Activated CD4-positive, alpha-beta T cell treated with anti-CD3 and anti-CD28 coated beads, Interleukin-2, amount 50 U/mL, for 48 hours (primary cell): Measurements from ENCODE around the gene ADD2.

Experiments used
- DNase-seq, 2 experiments: peaks; one replicate each; pipeline ENCODE4 v3.0.0-alpha.2; 2020

The ADD2 gene

DNA sequence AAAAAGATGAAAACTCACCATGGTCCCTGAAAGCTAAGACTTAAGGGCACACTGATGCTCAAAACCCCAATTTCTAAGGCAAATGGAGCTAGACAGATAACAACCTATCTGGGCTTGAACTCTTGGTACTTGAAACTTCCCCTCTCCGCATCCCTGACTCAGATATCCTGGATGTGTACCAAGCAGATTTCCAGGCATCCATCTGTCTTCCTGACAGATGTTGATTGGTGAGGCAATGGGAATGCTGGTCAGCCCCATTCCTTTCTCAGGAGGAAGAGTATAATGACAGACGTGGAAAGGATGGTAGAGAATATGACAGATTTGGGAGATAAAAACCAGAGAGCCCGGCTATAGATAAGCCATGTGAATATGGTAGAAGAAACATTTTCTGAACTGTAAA lies 69.2 kb downstream of the ADD2 start:
- DNase-seq: no peak

DNA sequence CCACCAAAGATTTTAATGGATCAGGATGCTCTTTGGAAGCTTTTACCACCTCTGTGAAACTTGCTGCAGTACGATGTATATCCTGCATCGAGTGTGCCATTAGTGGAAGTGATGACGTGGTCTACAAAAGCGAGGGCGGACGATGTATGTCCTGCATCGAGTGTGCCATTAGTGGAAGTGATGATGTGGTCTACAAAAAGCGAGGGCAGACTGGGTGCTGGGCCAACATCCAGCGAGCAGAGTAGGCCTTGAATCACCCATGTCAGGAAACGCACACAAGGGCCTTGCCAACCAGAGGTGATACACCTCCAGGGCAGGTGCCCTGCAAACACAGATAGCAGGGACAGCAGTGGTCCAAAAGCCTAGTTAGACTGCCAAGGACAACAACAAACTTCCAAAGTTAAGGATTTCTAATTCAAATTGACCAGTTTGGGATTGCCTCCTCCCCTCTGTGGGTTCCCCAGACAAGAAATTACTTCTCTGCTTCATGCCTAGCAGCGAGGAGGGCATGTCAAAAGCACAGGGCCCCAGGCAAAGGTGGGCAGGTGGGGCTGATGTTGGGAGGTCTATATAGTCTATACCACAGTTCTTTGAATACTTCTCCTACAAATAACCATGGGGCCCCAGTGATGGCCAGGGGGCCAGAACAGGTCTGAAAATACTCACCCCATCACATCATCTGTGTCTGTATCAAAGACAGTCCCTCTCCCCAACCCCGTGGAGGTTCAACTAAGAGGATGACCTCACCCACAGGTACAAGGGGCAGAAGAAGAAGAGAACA lies 70.2 kb downstream of the ADD2 start:
- DNase-seq: no peak

DNA sequence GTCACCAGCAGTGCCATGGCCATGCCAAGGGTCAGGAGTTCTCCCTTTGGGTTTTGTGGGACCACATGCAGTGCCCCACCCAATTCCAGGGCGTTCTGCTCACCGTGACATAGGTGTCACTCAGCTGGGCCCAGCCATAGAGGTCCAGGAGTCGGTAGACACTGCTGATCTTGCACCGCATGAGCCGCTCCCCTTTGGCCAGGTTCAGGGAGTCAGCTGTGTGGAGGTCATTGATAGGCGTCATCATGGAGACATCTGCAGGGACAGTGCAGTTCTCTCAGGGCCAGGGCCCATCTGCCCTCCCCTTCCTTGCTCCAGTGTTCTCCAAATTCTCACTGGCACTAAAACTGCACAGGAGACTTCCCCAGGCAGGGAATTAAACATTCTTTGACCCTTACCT lies 71.9 kb downstream of the ADD2 start:
- no peak for DNase-seq

DNA sequence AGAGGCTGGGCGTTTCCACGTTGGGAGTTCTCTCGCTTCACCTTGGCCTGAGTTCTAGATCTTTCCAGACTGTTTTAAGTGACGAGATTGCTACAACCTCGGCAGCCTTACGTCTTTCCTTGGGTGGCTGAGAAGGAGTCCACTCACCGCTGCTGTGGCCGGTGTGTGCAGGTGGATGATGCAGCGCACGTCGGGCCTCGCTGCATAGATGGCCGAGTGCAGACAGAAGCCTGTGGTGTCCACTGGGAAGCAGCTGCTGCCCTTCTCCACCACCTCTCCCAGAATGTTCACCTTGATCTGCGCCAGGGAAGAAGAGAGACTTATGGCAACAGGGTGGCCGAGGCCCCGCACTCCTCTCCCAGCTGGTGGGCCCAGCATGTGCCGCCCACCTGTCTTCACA lies 75.7 kb downstream of the ADD2 start:
- no peak for DNase-seq

DNA sequence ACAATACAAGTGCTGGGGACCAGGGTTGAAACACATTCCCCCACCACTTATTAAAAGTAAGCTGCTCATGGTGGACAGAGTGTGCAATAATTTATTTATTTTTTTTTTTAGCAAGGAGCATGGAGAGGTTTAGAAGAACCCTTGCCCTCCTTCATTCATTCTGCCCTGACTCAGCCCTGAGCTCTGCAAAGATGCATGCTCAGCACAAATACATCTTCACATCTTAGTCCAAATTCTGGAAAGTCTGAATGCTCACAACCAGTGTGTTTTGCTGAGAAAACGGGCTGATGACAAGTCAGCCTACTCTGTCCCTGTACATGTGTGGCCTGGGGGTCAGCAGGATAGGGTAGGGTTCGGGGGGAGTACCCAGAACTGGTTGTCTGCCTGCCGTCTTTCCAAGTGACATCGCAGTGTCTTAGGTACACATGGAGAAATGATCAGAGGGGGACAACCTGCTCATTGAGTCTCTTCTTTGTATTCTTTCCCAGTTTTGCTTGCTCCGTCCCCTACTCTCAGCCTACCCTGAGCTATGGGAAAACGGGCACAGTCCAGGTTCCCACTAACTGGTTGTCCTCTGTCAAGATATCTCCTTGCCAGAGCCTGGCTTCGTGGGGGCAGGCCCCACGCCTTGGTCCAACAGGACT lies 76.4 kb downstream of the ADD2 start:
- no peak for DNase-seq

DNA sequence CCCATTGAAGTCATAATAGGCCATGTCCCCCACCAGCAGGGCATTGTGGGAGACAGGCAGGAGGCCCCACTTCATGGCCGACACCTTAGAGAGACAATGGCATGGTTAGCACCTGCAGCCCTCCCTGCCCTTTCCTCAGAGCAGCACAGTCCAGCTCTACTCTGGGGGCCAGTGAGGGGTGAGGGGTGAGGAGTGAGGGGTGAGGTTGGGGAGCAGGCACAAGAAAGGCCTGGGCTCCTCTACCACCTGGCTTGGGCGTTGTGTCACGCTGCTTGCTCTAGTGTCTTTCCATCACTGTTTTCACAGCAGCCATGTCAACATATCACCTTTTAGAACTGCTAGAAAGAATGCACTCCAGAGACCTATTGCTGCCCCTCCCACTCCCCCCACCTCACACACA lies 77.2 kb downstream of the ADD2 start:
- DNase-seq: no peak

DNA sequence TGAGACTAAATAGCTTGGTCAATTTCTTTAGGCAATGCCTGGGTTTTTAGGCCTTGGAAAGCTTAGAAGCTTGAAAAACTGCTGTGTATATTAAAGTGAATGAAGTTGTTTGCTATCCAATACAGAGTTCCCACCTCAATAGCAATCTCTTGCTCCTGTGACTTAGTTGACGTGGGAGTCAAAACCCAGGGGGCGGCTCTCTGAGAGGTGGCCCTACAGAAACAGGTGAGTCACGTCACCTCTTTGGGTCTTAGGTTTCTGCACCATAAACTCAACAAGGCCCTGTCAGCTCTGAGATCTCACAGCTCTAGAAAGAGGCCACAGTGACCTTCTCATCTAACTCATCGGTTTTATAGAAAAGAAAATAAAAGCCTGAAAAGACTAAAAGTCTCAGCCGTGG lies 79.6 kb downstream of the ADD2 start:
- no peak for DNase-seq

DNA sequence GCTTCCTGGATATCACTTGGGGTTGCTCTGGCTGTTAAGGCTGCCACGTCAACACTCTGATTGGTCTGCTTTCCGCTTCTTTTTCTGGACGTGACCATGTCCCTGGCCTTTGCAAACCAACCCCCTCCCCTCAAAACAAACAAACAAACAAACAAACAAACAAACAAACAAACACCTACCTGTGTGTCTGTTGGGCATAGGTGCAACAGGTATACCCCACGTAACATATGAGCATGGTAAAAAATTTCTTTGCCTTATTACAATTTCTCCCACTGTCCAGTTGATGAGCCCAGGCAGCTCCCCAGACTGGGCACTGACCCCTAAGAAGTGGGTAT lies 80.6 kb downstream of the ADD2 start:
- DNase-seq: no peak

DNA sequence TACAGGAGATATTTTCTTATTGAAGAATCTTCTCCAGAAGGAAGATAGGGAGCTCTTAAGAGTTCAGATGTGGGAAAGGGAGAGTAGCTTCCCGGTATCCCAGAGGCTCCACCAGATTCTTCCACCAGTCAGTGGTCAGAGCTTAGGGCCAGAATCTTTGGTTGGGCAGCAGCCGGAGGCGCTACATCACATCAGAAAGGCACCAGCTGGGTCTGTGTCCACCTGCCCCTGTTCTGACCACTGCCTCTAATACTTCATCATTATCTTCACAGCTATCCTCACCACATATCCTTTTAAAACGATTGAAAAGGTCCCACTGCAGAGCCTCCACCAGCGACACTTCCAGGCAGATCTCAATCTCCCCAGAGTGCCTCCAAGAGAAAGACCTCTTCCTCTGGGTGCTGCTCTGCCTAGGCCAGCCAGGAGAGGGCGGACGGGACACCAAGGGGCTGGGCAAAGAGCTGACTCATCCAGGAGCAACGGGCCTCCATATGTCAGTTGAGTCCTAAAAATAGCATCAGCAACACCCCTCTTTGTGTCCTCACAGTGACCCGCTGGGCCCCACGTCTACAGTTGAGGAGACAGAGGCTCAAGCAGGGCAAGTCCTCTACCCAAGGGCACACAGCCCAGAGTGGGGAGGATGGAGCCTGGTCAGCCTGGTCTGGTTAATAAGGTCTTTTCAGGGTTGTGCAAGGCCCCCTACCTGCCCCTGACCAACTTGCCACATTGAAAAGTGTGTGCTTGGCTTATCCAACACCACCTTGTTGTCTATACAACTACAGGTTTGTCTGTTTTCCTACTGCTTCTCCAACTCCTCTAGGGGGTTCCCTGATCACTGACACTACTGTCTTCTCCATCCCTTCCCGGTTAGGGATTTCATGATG lies 81.2 kb downstream of the ADD2 start:
- peak; percentile 21 to 39 for DNase-seq

DNA sequence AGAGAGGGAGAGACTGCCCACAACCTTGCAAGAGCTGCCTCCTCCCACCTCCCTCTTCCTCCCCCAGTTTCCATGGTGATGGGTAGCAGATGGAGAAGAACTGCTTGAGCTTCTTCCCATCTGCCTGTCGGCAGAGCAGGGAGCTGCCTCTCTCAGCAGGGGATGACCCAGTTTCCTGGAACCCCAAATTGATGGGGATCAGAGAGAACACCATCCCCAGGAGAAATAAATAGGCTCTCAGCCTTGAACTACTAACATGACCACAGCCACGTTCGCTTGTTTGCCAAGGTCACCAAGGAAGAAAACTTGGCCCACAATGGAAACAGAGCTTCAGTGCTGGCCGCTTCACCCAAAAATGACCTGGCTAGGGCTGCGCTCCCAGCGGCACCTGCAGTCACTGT lies 82.2 kb downstream of the ADD2 start:
- DNase-seq: no peak

DNA sequence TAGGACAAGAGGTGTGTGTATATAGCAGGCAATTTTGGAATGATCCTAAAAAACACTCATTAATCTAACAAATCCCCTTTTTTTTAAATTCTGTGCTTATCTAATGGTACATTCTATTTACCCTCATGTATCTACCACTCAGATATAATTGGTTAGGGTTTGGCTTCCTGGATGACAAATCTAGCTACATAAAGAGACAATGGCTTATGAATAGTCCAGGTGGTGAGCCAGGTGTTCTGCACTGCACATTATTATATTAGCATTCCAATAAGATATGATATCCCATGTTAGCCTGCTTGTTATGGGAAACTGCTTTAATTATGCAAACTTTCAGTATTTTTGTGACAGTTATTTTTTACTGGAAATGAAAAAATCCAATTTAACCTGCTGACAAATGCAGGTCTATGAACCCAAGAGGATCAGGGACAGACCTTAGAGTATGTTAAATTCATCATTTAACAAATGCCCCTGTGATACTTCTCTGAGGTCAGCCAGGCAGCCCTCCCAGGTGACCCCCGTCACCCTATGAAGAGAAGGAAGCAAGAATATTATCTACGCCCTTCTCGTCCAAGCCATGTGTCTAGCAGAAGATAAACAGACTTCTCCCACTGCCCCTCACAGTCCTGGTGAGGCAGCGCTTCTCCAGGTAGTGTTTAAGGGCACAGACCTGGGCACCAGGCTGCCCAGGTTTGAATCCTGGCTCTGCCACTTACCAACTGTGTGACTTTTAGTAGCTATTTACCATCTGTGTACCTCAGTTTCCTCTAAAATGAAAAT lies 83.0 kb downstream of the ADD2 start:
- DNase-seq: no peak

DNA sequence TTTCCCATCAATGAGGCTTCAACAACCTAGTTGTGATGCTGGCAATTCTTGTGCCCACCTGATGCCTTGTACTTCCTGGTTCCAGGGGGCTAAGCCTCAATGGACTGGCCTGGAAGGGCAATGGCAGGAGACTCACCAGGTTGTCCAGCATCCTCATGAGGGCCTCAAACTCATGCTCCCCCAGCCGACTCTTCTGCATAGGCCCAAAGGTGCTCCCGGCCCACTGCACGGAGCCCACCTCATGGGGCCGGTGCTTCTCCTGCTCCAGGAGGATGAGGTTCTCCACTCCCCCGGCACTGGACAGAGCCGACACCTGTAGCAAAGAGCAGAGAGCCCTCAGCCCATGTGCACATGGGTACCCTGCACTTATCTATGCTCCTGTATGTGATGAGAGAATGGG lies 84.5 kb downstream of the ADD2 start:
- DNase-seq: no peak

DNA sequence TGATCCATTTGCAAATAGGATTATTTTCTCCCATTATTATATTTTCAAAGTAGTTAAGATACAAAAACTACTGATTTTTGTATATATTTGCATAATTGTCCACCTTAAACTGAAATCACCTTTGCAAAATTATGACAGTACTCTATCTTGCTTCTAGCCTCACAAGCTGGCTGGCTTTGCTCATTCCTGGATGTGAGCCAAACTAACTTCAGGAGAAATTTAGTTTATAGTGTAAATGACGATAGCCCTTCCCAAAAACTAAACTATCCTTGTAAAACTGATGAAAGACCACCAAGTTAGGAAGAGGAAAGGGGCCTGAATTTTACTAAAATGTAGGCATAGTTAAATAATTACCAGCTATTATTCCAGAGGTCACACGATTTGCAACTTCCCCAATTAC lies 87.3 kb downstream of the ADD2 start:
- DNase-seq: no peak

DNA sequence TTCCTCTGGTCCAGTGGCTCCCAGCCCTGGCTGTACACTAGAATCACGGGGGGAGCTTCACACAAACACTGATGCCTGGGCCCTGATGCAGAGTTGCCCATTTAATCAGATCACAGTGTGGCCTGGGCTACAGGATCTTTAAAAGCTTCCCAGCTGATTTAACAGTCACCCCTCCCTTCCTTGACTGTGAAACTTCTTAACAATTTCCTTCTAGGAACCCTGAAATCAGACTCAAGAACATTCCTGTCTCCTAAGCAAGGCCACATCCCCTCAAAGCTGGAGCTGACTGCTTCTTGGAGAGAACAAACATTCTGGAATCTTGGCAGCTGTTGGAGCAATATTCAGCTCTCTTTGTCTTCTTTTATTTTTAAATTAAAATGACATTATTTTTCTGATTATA lies 88.7 kb downstream of the ADD2 start:
- DNase-seq: no peak

DNA sequence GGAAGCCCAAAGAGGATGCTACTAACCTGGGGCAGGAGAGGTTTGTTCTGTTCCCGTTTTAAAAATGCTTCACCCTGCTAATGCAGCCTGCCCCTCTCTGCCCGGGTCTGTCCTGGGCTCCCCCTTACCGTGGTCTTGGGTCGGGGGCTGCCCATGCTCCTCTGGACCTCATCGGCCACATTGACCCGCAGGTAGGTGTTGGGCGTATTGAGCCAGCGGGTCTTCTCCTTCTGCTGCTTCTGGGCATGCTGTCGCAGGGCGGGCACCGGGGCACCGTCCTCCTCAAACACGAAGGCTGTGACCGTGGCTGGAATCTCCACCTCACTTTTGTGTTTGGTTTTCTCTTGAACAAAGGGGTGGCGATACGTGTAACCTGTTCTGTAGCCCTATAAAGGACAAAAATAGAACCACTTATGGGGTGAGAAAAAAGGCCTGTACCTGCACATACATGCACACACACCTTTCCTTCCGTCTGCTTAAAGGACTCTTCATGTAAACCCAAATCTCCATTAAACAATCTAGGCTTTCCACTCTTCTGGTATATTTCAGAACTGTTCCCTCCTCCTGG lies 89.3 kb downstream of the ADD2 start:
- DNase-seq: no peak

DNA sequence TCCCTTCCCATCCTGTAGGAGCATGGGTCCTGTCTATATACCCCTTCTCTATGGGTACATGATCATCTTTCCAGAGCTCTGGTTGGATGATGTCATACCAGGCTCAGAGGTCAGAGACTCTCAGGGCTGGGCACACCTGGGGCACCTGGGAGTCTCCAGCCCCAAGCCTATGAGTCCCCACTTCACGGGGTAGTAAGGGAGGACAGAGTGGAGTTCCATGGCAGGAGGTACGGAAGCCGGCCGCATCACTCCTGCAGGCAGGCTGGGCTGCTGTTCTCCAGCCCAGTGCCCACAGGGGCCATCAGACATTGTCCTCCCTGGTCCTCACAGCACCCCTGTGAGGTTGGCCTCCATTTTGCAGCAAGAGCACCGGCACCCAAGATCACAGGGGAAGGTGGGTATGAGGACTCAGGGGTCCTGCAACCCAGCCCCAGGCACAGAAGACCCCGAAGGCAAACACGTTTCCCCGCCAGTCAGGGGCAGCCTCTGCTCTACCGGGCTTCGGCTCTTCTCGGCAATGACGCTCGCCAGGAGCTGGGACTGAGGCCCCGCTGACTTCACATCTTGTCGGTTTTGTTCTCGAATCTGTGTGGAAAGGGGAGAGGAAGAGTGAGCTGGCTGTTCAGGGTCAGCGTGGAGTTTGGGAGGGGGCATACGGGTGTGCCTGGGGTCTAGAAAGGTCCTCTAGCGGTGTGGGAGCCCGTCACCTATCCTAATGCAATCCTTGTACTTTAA lies 91.5 kb downstream of the ADD2 start:
- DNase-seq: no peak

DNA sequence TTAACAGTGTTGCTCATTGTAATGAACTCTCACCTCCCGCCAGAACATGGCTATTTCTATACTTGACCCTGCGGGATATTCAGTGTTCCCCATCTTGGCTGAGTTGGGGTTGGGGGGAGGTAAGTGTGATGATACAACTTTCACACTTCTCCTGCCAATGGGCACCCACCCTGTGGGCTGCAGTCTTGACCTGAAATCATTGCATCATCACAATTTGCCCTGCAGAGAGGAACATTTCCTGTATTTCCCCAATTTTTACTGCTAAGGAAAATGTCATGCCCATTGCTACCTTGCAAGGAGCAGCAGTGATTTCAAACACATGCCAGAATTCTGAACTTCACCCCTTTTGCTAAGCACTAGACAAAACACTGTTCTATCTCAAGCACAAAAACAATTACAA lies 92.1 kb downstream of the ADD2 start:
- DNase-seq: no peak

DNA sequence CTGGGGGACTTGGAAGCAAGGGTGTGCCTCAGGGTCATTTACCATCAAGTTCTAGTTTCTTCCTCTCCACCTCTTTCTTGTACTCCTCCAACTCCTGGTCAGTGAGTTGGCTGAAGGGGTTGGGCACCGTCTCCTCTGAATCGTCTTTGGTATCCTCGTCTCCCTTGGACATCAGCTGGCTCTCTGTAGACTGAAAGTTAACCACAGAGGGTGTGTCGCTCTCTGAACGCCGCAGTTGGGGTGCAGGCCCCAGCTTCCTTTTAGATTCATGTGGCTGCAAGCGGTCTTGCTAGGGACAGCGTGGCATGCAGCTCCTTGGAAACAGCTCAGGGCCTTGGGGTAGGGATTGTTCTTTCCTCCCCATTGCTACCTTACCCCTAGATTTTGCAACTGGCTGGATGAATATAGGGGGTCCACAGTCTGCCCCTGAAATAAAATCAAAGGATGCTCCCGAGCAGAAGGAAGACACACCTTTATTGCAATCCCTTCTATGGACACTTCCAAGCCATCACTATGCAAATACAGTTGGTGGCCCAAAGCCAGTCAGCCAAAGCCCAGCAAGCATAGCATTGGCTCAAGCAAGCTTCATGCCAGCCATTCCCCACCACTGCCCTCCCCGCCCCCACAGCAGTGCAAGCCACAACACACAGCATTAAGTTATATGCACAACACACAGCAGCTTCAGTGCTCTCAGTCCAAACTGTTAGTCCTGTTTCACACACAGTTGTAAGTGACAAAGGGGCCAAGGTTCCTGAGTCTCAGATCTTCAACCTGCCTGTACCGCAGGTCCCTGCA lies 93.2 kb downstream of the ADD2 start:
- no peak for DNase-seq

DNA sequence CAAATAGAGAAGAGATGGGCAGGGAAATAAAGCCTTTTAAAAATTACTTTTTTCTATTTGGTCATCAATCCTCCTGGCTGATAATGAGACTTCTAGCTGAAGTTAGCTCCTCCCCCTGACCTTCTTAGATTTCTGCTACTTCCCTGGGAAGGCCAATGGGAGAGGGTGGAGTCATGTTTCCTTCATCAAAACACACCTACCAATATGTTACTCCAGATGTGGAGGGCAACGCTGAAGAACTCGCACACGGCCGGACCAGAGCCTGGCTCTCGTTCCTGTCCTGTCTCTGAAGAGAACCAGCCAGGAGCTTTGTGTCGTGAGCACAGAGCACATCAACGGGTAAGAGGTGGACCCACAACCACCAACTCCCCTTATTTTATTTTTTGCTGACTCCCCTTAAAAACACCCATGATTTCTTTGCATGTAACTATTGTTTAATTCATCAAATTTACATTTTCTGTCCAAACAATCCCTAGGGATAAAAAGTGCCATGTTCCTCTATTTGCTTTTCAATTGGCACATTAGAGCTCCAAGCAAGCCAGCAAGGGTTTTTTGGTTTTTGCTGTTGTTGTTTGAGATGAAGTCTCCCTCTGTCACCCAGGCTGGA lies 94.9 kb downstream of the ADD2 start:
- no peak for DNase-seq

DNA sequence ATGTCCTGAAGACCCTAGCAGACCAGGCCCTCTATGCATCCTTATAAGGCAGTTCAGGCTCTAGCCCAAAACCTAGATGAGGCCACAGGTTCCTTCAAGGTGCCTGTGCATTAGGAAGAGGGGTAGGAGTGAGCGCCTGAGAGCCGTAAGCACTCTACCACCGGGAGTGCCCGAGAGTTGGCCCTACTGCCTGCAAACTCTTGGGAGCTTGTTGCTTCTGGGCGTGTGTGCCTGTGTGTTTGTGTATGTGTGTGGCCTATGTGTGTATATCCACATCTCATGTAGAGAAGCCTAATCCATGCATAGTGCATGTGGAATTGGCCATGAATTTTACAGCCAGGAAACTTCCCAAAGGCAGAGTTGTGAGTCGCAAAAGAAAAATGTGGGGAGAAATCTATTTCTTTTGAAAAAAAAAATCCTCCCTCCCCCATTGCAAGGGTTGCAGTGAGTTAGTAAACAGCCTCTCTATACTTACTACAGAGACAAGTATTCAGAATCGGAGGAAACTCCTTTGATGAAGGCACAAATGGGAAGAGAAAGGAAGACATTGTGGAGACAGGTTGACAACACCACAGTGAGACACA lies 96.8 kb downstream of the ADD2 start:
- DNase-seq: no peak
